Upper lobe of right lung (tissue), 1 donor: ENCODE measurements around the gene OSBPL8. TPM values are rescaled to one million over a fixed set of nuclear protein-coding genes. Genes with fewer than 3 reads are reported as not detected.

Experiments used
- ATAC-seq: fragments of 200-7000 bp; cut with Tn5 transposase; one replicate; pipeline ENCODE4 v1.9.1; 2020; ENCODE audit warnings: mild to moderate bottlenecking, moderate library complexity
- DNase-seq: peaks from one replicate; pipeline ENCODE4 v3.0.0-alpha.2; 2020
- H3K27ac ChIP-seq: fragments of 200-600 bp; one replicate; pipeline ENCODE4 v1.8.0; 2022
- H3K27me3 ChIP-seq: fragments of 200-600 bp; one replicate; pipeline ENCODE4 v1.8.0; 2022; ENCODE audit warnings: mild to moderate bottlenecking
- H3K36me3 ChIP-seq: fragments of 200-600 bp; one replicate; pipeline ENCODE4 v1.8.0; 2022
- H3K4me1 ChIP-seq: fragments of 200-600 bp; one replicate; pipeline ENCODE4 v1.8.0; 2022
- H3K4me3 ChIP-seq: fragments of 200-600 bp; one replicate; pipeline ENCODE4 v1.8.0; 2022; ENCODE audit warnings: mild to moderate bottlenecking
- H3K9me3 ChIP-seq: fragments of 200-600 bp; one replicate; pipeline ENCODE4 v1.8.0; 2022
- intact Hi-C: fragments of 100-400 bp; cut with DNase I; formaldehyde crosslinking; loops from one replicate; pipeline ENCODE4 v1.11.0; 2022
- total RNA-seq: library from RNA; stranded (reverse); fragmentation: NEBNext Ultra II Directional; extraction: Animal tissue kit (Norgen Biotek cat#: 25700); gene quantifications from one replicate; pipeline ENCODE4 v1.2.1, GENCODE V29; 2021
- TF ChIP-seq, protein P1 (sequence below): fragments of 200-600 bp; IDR thresholded peaks from one replicate; pipeline ENCODE4 v1.8.0; 2022; ENCODE audit warnings: antibody characterized with exemption
- donor health status: DM: no; HTN: yes; CAD: no; lungs with severe emphysema.

The OSBPL8 gene
- total RNA-seq, 1 donor from 2014 or later: 97.3 TPM

DNA sequence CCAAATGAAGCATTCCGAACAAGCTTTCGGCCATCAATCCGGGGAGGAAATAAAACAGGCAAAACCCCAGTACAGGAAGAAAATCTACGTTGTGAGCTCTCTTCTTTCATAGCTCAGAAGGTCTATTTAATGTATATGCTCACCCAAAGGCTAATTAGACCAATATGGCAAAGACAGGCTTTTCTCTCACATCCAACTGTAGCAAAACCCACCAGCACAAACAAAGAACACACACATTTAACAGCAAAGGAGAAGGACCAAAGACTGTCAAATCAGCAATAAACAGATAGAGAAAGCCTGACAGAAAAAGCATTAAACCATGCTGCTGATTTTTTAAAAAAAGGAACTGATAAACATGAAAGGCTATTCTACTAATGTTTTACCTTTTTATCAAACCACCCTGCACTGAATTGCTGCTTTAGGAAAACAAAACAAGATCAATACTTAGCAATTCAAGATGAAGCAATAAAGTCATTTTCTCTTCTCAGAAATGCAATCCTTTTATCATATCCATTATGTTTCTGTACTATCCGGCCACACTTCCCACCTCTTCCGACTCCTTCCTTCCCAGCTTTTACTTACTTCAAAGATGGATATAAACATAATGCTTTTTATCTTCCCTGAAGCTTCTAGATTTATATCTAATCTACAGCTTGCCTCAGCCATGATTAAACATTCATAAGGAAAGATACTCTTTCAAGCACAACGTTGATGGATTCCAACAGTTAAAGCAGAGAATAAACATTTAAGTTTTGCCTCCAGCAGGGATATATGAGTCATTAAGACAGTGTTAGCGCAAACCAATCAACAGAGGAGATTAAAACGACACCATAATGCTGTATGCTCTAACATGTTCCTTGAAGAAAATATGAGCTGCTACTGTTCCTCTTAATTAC is 136.8 kb downstream of the OSBPL8 start:
- Histone ChIP-seq H3K9me3 (peaks cover 16% of the 10 kb centered on the region), H3K4me3 (no peak overlapping the region), H3K36me3 (no peaks in the 10 kb centered on the region), H3K27me3 (no peaks in the 10 kb centered on the region), H3K4me1 (no peaks in the 10 kb centered on the region), H3K27ac (no peak overlapping the region)
- TF ChIP-seq, protein P1, sequence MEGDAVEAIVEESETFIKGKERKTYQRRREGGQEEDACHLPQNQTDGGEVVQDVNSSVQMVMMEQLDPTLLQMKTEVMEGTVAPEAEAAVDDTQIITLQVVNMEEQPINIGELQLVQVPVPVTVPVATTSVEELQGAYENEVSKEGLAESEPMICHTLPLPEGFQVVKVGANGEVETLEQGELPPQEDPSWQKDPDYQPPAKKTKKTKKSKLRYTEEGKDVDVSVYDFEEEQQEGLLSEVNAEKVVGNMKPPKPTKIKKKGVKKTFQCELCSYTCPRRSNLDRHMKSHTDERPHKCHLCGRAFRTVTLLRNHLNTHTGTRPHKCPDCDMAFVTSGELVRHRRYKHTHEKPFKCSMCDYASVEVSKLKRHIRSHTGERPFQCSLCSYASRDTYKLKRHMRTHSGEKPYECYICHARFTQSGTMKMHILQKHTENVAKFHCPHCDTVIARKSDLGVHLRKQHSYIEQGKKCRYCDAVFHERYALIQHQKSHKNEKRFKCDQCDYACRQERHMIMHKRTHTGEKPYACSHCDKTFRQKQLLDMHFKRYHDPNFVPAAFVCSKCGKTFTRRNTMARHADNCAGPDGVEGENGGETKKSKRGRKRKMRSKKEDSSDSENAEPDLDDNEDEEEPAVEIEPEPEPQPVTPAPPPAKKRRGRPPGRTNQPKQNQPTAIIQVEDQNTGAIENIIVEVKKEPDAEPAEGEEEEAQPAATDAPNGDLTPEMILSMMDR: no peak
- no peak for ATAC-seq
- DNase-seq: no peak
- intact Hi-C loops: no loop called here

DNA sequence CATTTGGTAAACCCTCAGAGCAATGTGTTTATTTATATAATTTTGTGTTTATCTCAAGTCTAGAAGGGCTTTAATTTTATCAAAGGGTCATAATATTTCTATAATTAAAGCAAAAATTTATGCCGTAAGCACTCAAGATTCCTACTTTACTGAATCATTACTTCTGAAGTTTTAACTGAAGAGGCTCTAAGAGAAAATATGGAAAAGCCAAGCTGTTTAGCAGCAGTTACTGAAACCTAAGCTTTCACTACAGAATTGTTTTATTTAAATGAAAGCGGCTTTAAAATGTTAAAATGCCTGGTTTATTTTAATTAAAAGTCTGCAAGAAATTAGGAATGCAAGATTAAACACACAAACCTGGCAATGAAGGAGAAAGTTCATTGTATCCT is 137.4 kb downstream of the OSBPL8 start:
- DNase-seq (no peak), ATAC-seq (no peak)
- Histone ChIP-seq H3K4me1 (no peaks in the 10 kb centered on the region), H3K4me3 (no peak overlapping the region), H3K27ac (no peak overlapping the region), H3K36me3 (no peaks in the 10 kb centered on the region), H3K9me3 (peaks cover 16% of the 10 kb centered on the region), H3K27me3 (no peaks in the 10 kb centered on the region)
- intact Hi-C loops: no loop called here
- TF ChIP-seq, protein P1: no peak

DNA sequence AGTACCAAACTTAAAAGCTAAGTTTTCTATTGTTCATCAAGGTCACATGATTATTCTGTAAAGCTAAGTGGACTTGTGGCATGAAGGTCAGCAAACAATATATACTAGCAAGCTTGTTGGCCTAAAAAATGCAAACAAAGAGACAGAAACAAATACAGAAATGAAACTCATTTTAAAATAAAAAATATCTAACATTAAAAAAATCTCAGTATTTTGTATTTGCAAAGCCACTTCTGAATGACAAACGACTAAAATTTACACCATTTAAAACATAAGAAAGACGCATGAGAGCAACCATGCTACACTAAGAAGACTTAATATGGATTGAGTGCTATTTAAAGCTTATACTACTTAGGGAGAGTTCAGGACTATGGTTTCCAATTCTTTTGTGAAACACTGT is 138.5 kb downstream of the OSBPL8 start:
- H3K9me3 ChIP-seq: peaks cover 16% of the 10 kb centered on the region
- H3K36me3 ChIP-seq: no peaks in the 10 kb centered on the region
- no peaks in the 10 kb centered on the region for H3K27me3 ChIP-seq
- H3K4me3 ChIP-seq: no peak overlapping the region
- DNase-seq (no peak), ATAC-seq (no peak)
- no peak overlapping the region for H3K27ac ChIP-seq
- no peaks in the 10 kb centered on the region for H3K4me1 ChIP-seq
- intact Hi-C loops: no loop called here
- TF ChIP-seq, protein P1: no peak

DNA sequence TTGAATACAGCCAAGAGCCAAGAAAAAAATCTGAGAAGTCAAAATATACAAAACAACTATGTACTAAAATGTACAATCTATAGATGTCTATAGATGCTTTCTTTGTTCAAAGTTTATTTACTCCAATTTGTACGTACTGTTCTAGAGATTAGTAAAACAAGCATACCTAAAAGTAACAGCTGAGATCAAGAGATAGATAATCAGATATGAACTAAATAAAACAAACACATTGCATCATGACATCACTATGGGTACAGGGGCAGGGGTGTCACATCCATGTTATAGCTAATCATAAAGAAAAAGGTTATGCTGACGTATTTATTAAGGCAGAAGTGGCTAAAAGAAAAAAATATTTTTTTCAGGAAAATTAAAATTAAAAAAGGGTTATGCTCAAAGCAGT is 139.3 kb downstream of the OSBPL8 start:
- ATAC-seq: no peak
- H3K36me3 ChIP-seq: no peaks in the 10 kb centered on the region
- DNase-seq: no peak
- no peaks in the 10 kb centered on the region for H3K27me3 ChIP-seq
- intact Hi-C loops: no loop called here
- H3K4me1 ChIP-seq: no peaks in the 10 kb centered on the region
- peaks cover 8% of the 10 kb centered on the region for H3K9me3 ChIP-seq
- TF ChIP-seq, protein P1: no peak
- H3K4me3 ChIP-seq: no peak overlapping the region
- no peak overlapping the region for H3K27ac ChIP-seq

DNA sequence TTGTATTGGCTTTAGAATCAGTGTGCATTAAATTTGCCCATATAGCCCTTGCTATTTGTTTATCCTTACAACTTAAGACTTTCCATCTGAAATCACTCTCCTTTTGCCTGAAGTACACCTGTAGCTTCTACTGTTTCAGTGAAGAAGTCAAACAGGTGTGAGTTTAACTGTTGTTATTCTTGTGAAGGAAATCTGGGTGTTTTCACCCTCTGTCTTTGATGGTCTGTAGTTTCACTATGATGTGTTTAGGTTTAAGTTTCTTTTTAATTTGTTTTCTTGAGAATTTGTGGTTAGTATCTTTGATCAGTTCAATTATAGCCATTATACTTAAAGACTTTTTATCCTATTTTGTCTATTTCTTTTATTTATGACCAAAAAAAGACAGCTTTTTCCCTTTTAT is 142.5 kb downstream of the OSBPL8 start:
- intact Hi-C loops: no loop called here
- TF ChIP-seq, protein P1: no peak
- Histone ChIP-seq H3K9me3 (no peaks in the 10 kb centered on the region), H3K36me3 (no peaks in the 10 kb centered on the region), H3K27me3 (no peaks in the 10 kb centered on the region), H3K27ac (no peak overlapping the region), H3K4me3 (no peak overlapping the region), H3K4me1 (no peaks in the 10 kb centered on the region)
- DNase-seq (no peak), ATAC-seq (no peak)
